Gastrocnemius medialis (tissue), 4 donors: ENCODE data around the gene APOBR.

Source experiments
- POLR2A ChIP-seq, 2 donors: fragments of 450-650 bp; IDR thresholded peaks; one replicate each; pipeline ENCODE4 v1.6.1; 2017; ENCODE audit warnings: antibody characterized with exemption in 2 of 2, mild to moderate bottlenecking in 2 of 2, moderate library complexity in 2 of 2
- TF ChIP-seq, protein P1 (sequence below), 5 experiments: fragments of 450-650 bp in 3 of 5; fragments of 200-600 bp in 2 of 5; sonication (generic) in 2 of 5; IDR thresholded peaks in 4 of 5; conservative IDR thresholded peaks in 1 of 5; 1 replicate in 4 of 5; 2 replicates in 1 of 5; pipeline ENCODE4 v1.5.1; 2016 to 2019; ENCODE audit warnings: antibody characterized with exemption in 5 of 5, mild to moderate bottlenecking in 3 of 5, moderate library complexity in 3 of 5

DNA sequence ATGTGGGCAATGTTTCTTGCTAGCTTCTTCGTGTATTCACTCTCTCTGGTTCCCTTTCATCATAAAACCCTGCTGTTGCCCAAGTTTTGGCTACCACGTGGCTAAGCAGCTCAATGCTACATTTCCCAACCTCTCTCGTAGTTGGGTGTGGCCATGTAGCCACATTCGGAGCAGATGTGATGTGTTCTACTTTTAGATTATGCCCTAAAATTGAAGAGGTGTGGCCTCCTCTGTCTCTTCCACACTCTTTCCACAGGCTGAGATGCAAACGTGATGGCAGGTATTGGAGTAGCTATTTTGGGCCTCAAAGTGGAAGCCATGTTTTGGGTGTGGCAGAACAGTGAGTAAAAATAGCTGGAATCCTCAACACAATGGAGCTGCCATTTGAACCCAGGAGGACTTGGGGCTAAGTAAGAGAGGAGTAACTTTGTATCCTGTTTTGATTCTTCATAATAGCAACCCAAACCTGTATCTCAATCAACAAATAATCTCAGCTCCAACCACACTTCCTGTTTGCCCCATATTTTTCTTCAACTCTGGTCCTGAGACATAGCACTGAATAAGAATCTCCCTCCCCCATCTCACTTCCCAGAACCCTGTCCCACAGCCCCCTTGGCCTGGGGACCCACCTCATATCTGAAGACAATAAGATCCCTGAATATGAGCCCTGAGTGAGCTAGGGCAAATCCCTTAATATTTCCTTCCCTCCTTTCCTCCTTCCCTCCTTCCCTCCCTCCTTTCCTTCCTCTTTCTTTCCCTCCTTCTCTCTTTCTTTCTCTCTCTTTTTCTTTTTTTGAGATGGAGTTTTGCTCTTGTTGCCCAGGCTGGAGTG, 40.3 kb downstream of the APOBR start:
- TF ChIP-seq, protein P1, sequence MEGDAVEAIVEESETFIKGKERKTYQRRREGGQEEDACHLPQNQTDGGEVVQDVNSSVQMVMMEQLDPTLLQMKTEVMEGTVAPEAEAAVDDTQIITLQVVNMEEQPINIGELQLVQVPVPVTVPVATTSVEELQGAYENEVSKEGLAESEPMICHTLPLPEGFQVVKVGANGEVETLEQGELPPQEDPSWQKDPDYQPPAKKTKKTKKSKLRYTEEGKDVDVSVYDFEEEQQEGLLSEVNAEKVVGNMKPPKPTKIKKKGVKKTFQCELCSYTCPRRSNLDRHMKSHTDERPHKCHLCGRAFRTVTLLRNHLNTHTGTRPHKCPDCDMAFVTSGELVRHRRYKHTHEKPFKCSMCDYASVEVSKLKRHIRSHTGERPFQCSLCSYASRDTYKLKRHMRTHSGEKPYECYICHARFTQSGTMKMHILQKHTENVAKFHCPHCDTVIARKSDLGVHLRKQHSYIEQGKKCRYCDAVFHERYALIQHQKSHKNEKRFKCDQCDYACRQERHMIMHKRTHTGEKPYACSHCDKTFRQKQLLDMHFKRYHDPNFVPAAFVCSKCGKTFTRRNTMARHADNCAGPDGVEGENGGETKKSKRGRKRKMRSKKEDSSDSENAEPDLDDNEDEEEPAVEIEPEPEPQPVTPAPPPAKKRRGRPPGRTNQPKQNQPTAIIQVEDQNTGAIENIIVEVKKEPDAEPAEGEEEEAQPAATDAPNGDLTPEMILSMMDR (IDR thresholded peaks at IDR 0.05 in 4 of 5, conservative IDR thresholded peaks at IDR 0.05 in 1 of 5) = no peak
- peak; percentile 43 for TF ChIP-seq POLR2A (IDR thresholded peaks at IDR 0.05)
